ENCODE measurements around the gene CATSPERZ. TPM values are rescaled to one million over a fixed set of nuclear protein-coding genes. Genes with fewer than 3 reads are reported as not detected.

The CATSPERZ gene
- total RNA-seq, 1 donor from 2014 or later = not detected

GRCh38 chr11:64284962-64285884, 14.9 kb upstream of the CATSPERZ start, which contains the start of gene GPR137:
Gene GPR137 (plus strand): TSS chr11:64285848. CDS start chr11:64286525, 677 bp downstream.
- peak; percentile 79 to 81 for DNase-seq (ENCODE audit: low read depth in 2 of 2)

GRCh38 chr11:64285885-64286800, 14.0 kb upstream of the CATSPERZ start:
- DNase-seq (ENCODE audit: low read depth in 2 of 2) = peak in 1 of 2 donors; percentile 31

DNA sequence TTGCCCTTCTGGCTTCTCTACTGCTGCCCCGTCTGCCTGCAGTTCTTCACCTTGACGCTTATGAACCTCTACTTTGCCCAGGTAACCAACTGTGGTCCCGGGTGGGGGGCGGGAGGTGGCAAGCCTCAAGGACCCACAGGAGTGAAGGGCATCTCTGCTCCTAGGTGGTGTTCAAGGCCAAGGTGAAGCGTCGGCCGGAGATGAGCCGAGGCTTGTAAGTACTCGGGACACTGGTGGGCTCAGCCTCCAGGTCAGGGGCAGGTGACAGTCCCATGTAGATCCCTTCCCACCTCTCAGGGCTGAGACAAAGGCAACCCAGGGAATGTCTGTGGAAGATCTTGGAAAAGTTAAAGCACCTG, 13.4 kb upstream of the CATSPERZ start:
- DNase-seq (ENCODE audit: low read depth in 2 of 2) = no peak

DNA sequence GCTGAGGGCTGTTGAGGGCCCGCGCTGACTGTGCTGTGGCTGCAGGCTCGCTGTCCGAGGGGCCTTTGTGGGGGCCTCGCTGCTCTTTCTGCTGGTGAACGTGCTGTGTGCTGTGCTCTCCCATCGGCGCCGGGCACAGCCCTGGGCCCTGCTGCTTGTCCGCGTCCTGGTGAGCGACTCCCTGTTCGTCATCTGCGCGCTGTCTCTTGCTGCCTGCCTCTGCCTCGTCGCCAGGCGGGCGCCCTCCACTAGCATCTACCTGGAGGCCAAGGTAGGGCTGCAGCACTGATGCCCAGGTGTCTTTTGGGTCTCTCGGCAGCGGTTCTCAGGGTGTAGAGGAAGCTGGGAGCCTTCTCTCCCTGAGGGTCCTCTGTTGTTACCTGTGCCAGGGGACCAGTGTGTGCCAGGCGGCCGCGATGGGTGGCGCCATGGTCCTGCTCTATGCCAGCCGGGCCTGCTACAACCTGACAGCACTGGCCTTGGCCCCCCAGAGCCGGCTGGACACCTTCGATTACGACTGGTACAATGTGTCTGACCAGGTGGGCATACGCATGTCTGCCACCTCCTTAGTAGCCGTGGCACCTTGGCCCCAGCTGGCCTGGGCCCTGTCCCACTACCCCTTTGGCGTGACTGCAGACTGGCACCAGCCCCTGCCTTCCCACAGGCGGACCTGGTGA, 12.3 kb upstream of the CATSPERZ start:
- DNase-seq (ENCODE audit: low read depth in 2 of 2) = no peak

GRCh38 chr11:64288353-64288750, 11.8 kb upstream of the CATSPERZ start:
- DNase-seq (ENCODE audit: low read depth in 2 of 2) = no peak

- DNase-seq (ENCODE audit: low read depth in 2 of 2) = no peak
These were observed 11.1 kb upstream of the CATSPERZ start for GRCh38 chr11:64289002-64289564.

DNA sequence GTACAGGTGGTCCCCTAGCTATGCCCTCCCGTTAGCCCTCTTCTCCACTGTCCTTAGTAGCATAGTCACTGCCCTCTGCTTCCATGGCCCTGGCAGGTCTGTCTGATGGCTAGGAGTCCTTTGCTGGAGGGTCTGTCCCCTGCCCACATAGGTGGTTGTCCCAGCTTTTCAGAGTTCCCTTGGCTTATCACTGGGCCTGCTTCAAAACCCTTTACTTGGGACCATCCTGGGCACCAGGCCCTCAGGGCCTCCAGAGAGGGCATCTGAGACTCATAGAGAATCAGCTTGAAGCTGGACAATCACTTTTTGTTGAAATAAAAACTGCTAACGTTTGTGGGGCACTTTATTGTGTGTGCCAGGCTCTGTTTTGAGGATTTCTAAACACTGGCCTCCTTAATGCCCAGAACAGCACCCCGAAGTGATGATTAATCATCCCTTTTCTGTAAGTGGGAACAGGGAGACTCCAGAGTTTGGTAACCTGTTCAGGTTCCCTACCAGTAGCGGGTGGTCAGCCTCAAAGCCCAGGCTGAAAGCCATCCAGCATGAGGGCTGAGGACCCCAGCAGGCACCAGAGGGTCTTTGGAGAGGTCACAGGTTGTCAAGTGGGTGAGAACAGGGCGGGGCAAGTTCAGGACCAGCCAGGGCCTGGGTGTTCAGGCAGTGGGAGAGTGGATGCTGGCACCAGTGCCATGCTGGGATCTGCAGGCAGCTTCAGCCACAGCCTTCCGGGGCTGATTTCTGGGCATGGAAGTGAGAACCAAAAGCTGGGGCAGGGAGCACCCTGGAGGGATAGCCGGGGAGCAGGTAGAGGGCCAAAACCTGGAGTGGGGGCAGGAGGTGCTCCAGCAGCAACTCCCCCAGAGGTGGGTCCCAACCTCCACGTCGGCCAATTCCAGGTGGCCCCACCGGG, 9.6 kb upstream of the CATSPERZ start:
- DNase-seq (ENCODE audit: low read depth in 2 of 2) = no peak

DNA sequence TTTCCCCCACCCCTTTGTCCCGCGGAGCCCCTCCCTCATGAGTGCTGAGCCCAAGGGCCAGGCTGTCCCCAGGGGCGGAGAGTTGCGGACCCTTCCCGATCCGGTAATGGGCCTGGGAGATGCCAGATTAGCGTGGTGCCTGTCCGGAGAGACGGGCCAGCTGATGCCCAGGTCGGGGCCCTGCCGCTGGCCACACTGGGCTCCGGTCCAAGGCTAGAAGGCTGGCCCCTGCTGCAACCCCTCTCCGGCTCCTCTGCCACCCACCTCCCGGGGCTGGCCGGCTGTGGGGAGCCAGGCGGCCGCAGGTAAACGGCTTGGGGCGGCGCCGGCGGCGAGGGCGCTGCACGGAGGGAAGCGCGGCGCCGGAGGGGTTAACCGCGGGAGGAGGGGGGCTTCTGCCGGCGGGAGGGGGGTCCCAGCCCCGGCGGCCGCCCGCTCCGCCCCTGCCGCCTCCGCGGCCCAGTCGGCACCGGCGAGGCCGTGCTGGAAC, 8.9 kb upstream of the CATSPERZ start, which contains the start of gene KCNK4:
Gene KCNK4 (plus strand): TSS at position 41 of the 490 bp plus-strand sequence. CDS start 1,717 bp downstream, outside the sequence.
- no peak for DNase-seq (ENCODE audit: low read depth in 2 of 2)

GRCh38 chr11:64291752-64292459, 8.3 kb upstream of the CATSPERZ start:
- DNase-seq (ENCODE audit: low read depth in 2 of 2) = no peak

- DNase-seq (ENCODE audit: low read depth in 2 of 2) = no peak
These were observed 7.5 kb upstream of the CATSPERZ start for GRCh38 chr11:64292460-64293254.

DNA sequence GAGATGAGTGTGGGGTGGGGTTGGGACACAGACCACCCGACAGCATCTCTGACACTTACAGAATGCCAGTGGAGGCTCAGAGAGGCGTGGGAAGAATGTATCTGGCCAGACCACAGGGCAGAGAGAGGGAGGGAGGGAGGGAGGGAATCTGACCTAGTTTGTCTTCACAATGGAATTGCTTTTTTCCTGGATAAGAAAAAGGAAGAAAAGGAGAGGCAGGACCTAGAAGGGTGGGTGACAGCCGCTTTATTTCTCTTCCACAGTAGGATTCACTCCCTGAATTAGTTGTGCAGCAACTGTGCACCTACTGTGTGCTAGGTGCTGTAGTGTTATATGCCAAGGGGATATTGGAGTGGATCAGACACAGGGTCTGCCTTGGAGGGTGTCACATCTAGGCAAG, 5.4 kb upstream of the CATSPERZ start:
- DNase-seq (ENCODE audit: low read depth in 2 of 2) = no peak

GRCh38 chr11:64295760-64296159, 4.4 kb upstream of the CATSPERZ start:
- no peak for DNase-seq (ENCODE audit: low read depth in 2 of 2)

DNA sequence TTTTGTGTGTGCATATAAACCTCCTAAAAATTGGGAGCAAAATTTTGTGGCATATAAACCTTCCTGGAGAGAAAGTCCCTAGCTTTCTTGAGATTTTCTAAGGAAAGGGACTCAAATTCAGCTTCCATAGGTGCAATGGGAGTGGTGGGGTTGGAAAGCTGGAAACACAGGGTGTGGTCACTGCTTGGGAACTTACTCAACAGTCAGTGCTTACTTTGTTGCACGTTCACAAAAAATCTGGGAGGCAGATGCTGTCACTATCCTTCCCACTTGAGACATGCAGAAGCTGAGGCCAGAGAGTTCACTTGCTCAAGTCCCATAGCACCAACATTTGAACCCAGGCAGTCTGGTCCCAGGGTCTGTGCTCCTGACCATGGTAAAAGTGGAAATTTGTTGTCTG, 3.9 kb upstream of the CATSPERZ start:
- DNase-seq (ENCODE audit: low read depth in 2 of 2) = no peak

DNA sequence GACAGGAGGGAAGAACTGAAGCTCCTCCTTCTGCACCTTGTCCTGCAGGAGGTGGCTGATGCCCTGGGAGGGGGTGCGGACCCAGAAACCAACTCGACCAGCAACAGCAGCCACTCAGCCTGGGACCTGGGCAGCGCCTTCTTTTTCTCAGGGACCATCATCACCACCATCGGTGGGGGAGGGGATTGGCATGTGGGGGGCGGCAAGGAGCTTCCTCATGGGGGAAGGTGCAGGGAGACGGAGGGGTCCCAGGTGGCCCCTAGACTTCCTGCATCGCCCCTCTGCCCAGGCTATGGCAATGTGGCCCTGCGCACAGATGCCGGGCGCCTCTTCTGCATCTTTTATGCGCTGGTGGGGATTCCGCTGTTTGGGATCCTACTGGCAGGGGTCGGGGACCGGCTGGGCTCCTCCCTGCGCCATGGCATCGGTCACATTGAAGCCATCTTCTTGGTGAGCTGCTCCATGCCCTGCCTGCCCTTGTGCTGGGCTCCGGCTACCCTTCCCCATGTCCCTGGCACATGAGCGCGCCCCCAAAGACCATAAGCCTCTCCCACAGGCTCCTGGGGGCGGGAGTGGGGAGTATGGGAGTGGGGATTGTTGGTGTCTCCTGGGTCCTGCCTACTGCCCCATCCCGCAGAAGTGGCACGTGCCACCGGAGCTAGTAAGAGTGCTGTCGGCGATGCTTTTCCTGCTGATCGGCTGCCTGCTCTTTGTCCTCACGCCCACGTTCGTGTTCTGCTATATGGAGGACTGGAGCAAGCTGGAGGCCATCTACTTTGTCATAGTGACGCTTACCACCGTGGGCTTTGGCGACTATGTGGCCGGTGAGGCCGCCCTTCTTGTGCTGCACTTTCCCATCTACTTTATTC, 3.1 kb upstream of the CATSPERZ start:
- DNase-seq (ENCODE audit: low read depth in 2 of 2) = no peak

- no peak for DNase-seq (ENCODE audit: low read depth in 2 of 2)
These were observed 2.3 kb upstream of the CATSPERZ start for GRCh38 chr11:64297699-64298358.

GRCh38 chr11:64298966-64299846, 952 bp upstream of the CATSPERZ start:
- peak in 1 of 2 donors; percentile 42 for DNase-seq (ENCODE audit: low read depth in 2 of 2)
